ENCODE data around the gene STX8.
"Not testable (repeated sequence)": the region's sequence is repeated elsewhere in the genome, so short reads cannot be mapped to it uniquely, and the experiment has no call there.

Gene STX8

GRCh38 chr17:9382626-9383025, 193.0 kb downstream of the STX8 start:
- DNase-seq, result no peak

GRCh38 chr17:9381068-9381467, 194.6 kb downstream of the STX8 start:
- DNase-seq, result no peak

- no peak for DNase-seq
These were observed 195.3 kb downstream of the STX8 start for GRCh38 chr17:9380361-9380760.

- not testable (repeated sequence) for DNase-seq
These were observed 199.4 kb downstream of the STX8 start for GRCh38 chr17:9376177-9376576.

- DNase-seq, result no peak
These were observed 204.6 kb downstream of the STX8 start for GRCh38 chr17:9371019-9371418.

- no peak for DNase-seq
These were observed 205.2 kb downstream of the STX8 start for GRCh38 chr17:9370467-9370866.

GRCh38 chr17:9368631-9369030, 207.0 kb downstream of the STX8 start:
- no peak for DNase-seq

- no peak for DNase-seq
These were observed 208.5 kb downstream of the STX8 start for GRCh38 chr17:9367156-9367555.

- no peak for DNase-seq
These were observed 210.7 kb downstream of the STX8 start for GRCh38 chr17:9364837-9365430.

GRCh38 chr17:9363440-9364350, 211.9 kb downstream of the STX8 start:
- DNase-seq, result no peak

GRCh38 chr17:9361188-9361955, 214.2 kb downstream of the STX8 start:
- DNase-seq, result no peak

- DNase-seq, result no peak
These were observed 214.9 kb downstream of the STX8 start for GRCh38 chr17:9360677-9361081.

GRCh38 chr17:9356488-9356911, 219.1 kb downstream of the STX8 start:
- DNase-seq, result no peak

GRCh38 chr17:9355846-9356245, 219.8 kb downstream of the STX8 start:
- DNase-seq, result no peak

- not testable (repeated sequence) for DNase-seq
These were observed 220.4 kb downstream of the STX8 start for GRCh38 chr17:9355231-9355630.

GRCh38 chr17:9350080-9350479, 225.5 kb downstream of the STX8 start:
- DNase-seq, result no peak

GRCh38 chr17:9346296-9346926, 229.2 kb downstream of the STX8 start:
- no peak for DNase-seq

GRCh38 chr17:9343516-9343915, 232.1 kb downstream of the STX8 start:
- DNase-seq, result no peak

- DNase-seq, result no peak
These were observed 233.4 kb downstream of the STX8 start for GRCh38 chr17:9342225-9342624.

GRCh38 chr17:9339958-9340357, 235.7 kb downstream of the STX8 start:
- no peak for DNase-seq

GRCh38 chr17:9339482-9339881, 236.1 kb downstream of the STX8 start:
- not testable (repeated sequence) for DNase-seq

GRCh38 chr17:9336817-9337216, 238.8 kb downstream of the STX8 start:
- no peak for DNase-seq

All from CD4-positive, alpha-beta T cell treated with Interleukin-4 for 4 hours (primary cell).